GM23338 (cell line): Measurements from ENCODE around the gene CLRN2. TPM values are rescaled to one million over a fixed set of nuclear protein-coding genes. Genes with fewer than 3 reads are reported as not detected.

Source experiments
- ATAC-seq: fragments of 200-7000 bp; cut with Tn5 transposase; 3 replicates; pipeline ENCODE4 v1.9.1; 2020
- DNase-seq: peaks from one replicate; pipeline ENCODE4 v3.0.0-alpha.2; 2015; ENCODE audit warnings: low spot score
- H2AFZ ChIP-seq: fragments of 200-600 bp; sonication (generic); 2 replicates; pipeline ENCODE4 v1.8.0; 2016; ENCODE audit warnings: antibody characterized with exemption, mild to moderate bottlenecking, moderate library complexity
- H3F3A ChIP-seq: fragments of 200-600 bp; sonication (generic); replicated peaks from 2 replicates; pipeline ENCODE4 v1.8.0; 2017; ENCODE audit warnings: antibody characterized with exemption, mixed run types, low read depth
- H3K27ac ChIP-seq: fragments of 200-600 bp; sonication (generic); 2 replicates; pipeline ENCODE4 v1.6.1; 2016; ENCODE audit warnings: low read depth
- H3K27me3 ChIP-seq: fragments of 200-600 bp; sonication (generic); 2 replicates; pipeline ENCODE4 v1.8.0; 2016; ENCODE audit warnings: mild to moderate bottlenecking, mixed run types, moderate library complexity; ENCODE audit not compliant: insufficient read depth
- H3K36me3 ChIP-seq: fragments of 200-600 bp; sonication (generic); 2 replicates; pipeline ENCODE4 v1.8.0; 2016; ENCODE audit warnings: mild to moderate bottlenecking; ENCODE audit not compliant: insufficient read depth
- H3K4me1 ChIP-seq: fragments of 200-600 bp; sonication (generic); 2 replicates; pipeline ENCODE4 v1.8.0; 2016; ENCODE audit warnings: mild to moderate bottlenecking, moderate library complexity; ENCODE audit not compliant: insufficient read depth
- H3K4me2 ChIP-seq: fragments of 200-600 bp; sonication (generic); 2 replicates; pipeline ENCODE4 v1.7.1; 2017; ENCODE audit warnings: mixed run types
- H3K4me3 ChIP-seq: fragments of 200-600 bp; sonication (generic); 2 replicates; pipeline ENCODE4 v1.6.1; 2016; ENCODE audit warnings: mixed run types
- H3K79me2 ChIP-seq: fragments of 200-600 bp; sonication (generic); replicated peaks from 2 replicates; pipeline ENCODE4 v1.8.0; 2017; ENCODE audit warnings: mild to moderate bottlenecking; ENCODE audit not compliant: insufficient read depth
- H3K9me2 ChIP-seq: fragments of 200-600 bp; sonication (generic); 2 replicates; pipeline ENCODE4 v1.8.0; 2017; ENCODE audit not compliant: insufficient read depth
- H4K20me1 ChIP-seq: fragments of 200-600 bp; sonication (generic); replicated peaks from 2 replicates; pipeline ENCODE4 v1.8.0; 2017; ENCODE audit warnings: mild to moderate bottlenecking; ENCODE audit not compliant: insufficient read depth
- H3K27ac Mint-ChIP-seq: 2 replicates; pipeline ENCODE4 v1.8.0; 2020; ENCODE audit warnings: inconsistent platforms, mild to moderate bottlenecking, moderate library complexity, mixed read lengths
- H3K27me3 Mint-ChIP-seq: 3 replicates; pipeline ENCODE4 v1.8.0; 2022; ENCODE audit warnings: low read depth, mild to moderate bottlenecking, moderate library complexity, mixed read lengths, inconsistent platforms; ENCODE audit not compliant: insufficient read depth, poor library complexity
- H3K36me3 Mint-ChIP-seq: 3 replicates; pipeline ENCODE4 v1.8.0; 2021; ENCODE audit warnings: low read depth, mild to moderate bottlenecking, inconsistent platforms, moderate library complexity, mixed read lengths
- H3K4me1 Mint-ChIP-seq: 3 replicates; pipeline ENCODE4 v1.8.0; 2020; ENCODE audit warnings: mild to moderate bottlenecking, inconsistent platforms, mixed read lengths
- H3K4me3 Mint-ChIP-seq: 3 replicates; pipeline ENCODE4 v1.8.0; 2021; ENCODE audit warnings: moderate library complexity, mild to moderate bottlenecking, inconsistent platforms, mixed read lengths
- H3K9me3 Mint-ChIP-seq: 3 replicates; pipeline ENCODE4 v1.8.0; 2020; ENCODE audit warnings: moderate library complexity, mild to moderate bottlenecking, inconsistent platforms, mixed read lengths
- CREB1 ChIP-seq: fragments of 250-450 bp; sonication (Bioruptor Pico); IDR thresholded peaks from 2 replicates; pipeline ENCODE4 v1.5.0; 2020; ENCODE audit warnings: low read depth, mild to moderate bottlenecking, moderate library complexity
- EZH2 ChIP-seq: fragments of 200-600 bp; sonication (generic); IDR thresholded peaks from one replicate; pipeline ENCODE4 v1.8.0; 2017; ENCODE audit warnings: antibody characterized with exemption, mild to moderate bottlenecking, low read depth; ENCODE audit not compliant: unreplicated experiment
- EZH2phosphoT487 ChIP-seq: fragments of 200-600 bp; sonication (generic); IDR thresholded peaks from one replicate; pipeline ENCODE4 v1.8.1; 2018; ENCODE audit warnings: antibody characterized with exemption; ENCODE audit not compliant: unreplicated experiment
- JUNB ChIP-seq: IDR thresholded peaks from one replicate; pipeline ENCODE4 v1.6.1; 2016; ENCODE audit warnings: antibody characterized with exemption; ENCODE audit not compliant: unreplicated experiment
- NANOG ChIP-seq: IDR thresholded peaks from 2 replicates; pipeline ENCODE4 v1.6.1; 2016; ENCODE audit warnings: antibody characterized with exemption, borderline replicate concordance
- POLR2AphosphoS5 ChIP-seq: IDR thresholded peaks from 2 replicates; pipeline ENCODE4 v1.6.1; 2016; ENCODE audit warnings: antibody characterized with exemption, low read depth
- STAT1 ChIP-seq: IDR thresholded peaks from one replicate; pipeline ENCODE4 v1.6.1; 2016; ENCODE audit warnings: antibody characterized with exemption; ENCODE audit not compliant: unreplicated experiment
- ZNF114 ChIP-seq: fragments of 250-450 bp; sonication (Bioruptor Pico); IDR thresholded peaks from 2 replicates; pipeline ENCODE4 v1.5.0; 2020; ENCODE audit warnings: mild to moderate bottlenecking, moderate library complexity
- ZNF331 ChIP-seq: fragments of 250-450 bp; sonication (Bioruptor Pico); IDR thresholded peaks from 2 replicates; pipeline ENCODE4 v1.5.0; 2020; ENCODE audit warnings: low read depth, mild to moderate bottlenecking, moderate library complexity
- polyA plus RNA-seq: library from polyadenylated mRNA; unstranded; fragments of >200 nt; fragmentation: Nextera tagmentation; extraction: Ambion mirVana; gene quantifications from 2 replicates; pipeline ENCODE4 v1.2.1, GENCODE V29; 2016
- total RNA-seq: library from RNA; depleted of rRNA; stranded (reverse); fragments of >200 nt; shearing (Covaris generic); gene quantifications from 2 replicates; pipeline ENCODE4 v1.2.3, GENCODE V29; 2014
- TF ChIP-seq, protein P1 (sequence below): fragments of 250-450 bp; sonication (Bioruptor Pico); IDR thresholded peaks from 2 replicates; pipeline ENCODE4 v1.5.0; 2020; ENCODE audit warnings: mild to moderate bottlenecking, moderate library complexity
- TF ChIP-seq, protein P2 (sequence below): IDR thresholded peaks from 2 replicates; pipeline ENCODE4 v1.6.1; 2016; ENCODE audit warnings: antibody characterized with exemption
- TF ChIP-seq, protein P3 (sequence below): IDR thresholded peaks from one replicate; pipeline ENCODE4 v1.6.1; 2018; ENCODE audit warnings: antibody characterized with exemption; ENCODE audit not compliant: unreplicated experiment
- TF ChIP-seq, protein P4 (sequence below), 2 experiments: fragments of 200-600 bp in 1 of 2; sonication (generic) in 1 of 2; conservative IDR thresholded peaks; 2 replicates each; pipeline versions ENCODE4 v1.5.1 to v1.6.1; 2016 to 2017; ENCODE audit warnings: antibody characterized with exemption in 2 of 2, low read depth in 2 of 2, mild to moderate bottlenecking in 2 of 2, moderate library complexity in 1 of 2

CLRN2 gene
- total and polyA plus RNA-seq, 2 experiments from 2014 or later, result not detected

DNA sequence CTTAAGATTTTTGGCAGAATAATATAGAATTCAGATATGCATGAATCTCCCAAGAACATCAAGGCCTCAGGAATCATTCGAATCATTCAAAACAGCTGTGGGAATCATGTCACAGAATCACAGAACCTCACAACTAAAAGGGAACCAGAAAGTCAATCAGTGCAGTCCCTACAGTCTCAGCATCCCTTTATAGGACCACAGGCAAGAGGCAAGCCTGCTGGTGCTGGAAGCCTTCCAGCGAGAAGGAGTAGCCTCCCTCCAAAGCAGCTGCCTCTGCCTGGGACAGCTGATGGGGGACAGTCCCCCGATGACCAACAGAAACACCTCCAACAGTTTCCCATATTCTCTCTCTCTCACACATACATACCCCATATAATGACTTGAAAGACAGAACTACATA, 23.8 kb upstream of the CLRN2 start:
- no peaks in the 10 kb centered on the region; the same call in 1 of the 2 replicates for H3K4me1 ChIP-seq
- no peak overlapping the region for H3K4me3 Mint-ChIP-seq
- H3K27ac Mint-ChIP-seq, result no peak overlapping the region
- TF ChIP-seq STAT1 (no peak), ZNF114 (CRISPR knock-in tag) (no peak), POLR2AphosphoS5 (no peak), EZH2phosphoT487 (no peak), NANOG (no peak), CREB1 (no peak), JUNB (no peak), EZH2 (no peak), ZNF331 (CRISPR knock-in tag) (no peak)
- TF ChIP-seq, protein P1, sequence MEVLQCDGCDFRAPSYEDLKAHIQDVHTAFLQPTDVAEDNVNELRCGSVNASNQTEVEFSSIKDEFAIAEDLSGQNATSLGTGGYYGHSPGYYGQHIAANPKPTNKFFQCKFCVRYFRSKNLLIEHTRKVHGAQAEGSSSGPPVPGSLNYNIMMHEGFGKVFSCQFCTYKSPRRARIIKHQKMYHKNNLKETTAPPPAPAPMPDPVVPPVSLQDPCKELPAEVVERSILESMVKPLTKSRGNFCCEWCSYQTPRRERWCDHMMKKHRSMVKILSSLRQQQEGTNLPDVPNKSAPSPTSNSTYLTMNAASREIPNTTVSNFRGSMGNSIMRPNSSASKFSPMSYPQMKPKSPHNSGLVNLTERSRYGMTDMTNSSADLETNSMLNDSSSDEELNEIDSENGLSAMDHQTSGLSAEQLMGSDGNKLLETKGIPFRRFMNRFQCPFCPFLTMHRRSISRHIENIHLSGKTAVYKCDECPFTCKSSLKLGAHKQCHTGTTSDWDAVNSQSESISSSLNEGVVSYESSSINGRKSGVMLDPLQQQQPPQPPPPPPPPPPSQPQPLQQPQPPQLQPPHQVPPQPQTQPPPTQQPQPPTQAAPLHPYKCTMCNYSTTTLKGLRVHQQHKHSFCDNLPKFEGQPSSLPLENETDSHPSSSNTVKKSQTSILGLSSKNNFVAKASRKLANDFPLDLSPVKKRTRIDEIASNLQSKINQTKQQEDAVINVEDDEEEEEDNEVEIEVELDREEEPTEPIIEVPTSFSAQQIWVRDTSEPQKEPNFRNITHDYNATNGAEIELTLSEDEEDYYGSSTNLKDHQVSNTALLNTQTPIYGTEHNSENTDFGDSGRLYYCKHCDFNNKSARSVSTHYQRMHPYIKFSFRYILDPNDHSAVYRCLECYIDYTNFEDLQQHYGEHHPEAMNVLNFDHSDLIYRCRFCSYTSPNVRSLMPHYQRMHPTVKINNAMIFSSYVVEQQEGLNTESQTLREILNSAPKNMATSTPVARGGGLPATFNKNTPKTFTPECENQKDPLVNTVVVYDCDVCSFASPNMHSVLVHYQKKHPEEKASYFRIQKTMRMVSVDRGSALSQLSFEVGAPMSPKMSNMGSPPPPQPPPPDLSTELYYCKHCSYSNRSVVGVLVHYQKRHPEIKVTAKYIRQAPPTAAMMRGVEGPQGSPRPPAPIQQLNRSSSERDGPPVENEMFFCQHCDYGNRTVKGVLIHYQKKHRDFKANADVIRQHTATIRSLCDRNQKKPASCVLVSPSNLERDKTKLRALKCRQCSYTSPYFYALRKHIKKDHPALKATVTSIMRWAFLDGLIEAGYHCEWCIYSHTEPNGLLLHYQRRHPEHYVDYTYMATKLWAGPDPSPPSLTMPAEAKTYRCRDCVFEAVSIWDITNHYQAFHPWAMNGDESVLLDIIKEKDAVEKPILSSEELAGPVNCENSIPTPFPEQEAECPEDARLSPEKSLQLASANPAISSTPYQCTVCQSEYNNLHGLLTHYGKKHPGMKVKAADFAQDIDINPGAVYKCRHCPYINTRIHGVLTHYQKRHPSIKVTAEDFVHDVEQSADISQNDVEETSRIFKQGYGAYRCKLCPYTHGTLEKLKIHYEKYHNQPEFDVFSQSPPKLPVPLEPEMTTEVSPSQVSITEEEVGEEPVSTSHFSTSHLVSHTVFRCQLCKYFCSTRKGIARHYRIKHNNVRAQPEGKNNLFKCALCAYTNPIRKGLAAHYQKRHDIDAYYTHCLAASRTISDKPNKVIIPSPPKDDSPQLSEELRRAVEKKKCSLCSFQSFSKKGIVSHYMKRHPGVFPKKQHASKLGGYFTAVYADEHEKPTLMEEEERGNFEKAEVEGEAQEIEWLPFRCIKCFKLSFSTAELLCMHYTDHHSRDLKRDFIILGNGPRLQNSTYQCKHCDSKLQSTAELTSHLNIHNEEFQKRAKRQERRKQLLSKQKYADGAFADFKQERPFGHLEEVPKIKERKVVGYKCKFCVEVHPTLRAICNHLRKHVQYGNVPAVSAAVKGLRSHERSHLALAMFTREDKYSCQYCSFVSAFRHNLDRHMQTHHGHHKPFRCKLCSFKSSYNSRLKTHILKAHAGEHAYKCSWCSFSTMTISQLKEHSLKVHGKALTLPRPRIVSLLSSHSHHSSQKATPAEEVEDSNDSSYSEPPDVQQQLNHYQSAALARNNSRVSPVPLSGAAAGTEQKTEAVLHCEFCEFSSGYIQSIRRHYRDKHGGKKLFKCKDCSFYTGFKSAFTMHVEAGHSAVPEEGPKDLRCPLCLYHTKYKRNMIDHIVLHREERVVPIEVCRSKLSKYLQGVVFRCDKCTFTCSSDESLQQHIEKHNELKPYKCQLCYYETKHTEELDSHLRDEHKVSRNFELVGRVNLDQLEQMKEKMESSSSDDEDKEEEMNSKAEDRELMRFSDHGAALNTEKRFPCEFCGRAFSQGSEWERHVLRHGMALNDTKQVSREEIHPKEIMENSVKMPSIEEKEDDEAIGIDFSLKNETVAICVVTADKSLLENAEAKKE, result no peak
- TF ChIP-seq, protein P2, sequence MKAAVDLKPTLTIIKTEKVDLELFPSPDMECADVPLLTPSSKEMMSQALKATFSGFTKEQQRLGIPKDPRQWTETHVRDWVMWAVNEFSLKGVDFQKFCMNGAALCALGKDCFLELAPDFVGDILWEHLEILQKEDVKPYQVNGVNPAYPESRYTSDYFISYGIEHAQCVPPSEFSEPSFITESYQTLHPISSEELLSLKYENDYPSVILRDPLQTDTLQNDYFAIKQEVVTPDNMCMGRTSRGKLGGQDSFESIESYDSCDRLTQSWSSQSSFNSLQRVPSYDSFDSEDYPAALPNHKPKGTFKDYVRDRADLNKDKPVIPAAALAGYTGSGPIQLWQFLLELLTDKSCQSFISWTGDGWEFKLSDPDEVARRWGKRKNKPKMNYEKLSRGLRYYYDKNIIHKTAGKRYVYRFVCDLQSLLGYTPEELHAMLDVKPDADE, result no peak
- TF ChIP-seq, protein P3, sequence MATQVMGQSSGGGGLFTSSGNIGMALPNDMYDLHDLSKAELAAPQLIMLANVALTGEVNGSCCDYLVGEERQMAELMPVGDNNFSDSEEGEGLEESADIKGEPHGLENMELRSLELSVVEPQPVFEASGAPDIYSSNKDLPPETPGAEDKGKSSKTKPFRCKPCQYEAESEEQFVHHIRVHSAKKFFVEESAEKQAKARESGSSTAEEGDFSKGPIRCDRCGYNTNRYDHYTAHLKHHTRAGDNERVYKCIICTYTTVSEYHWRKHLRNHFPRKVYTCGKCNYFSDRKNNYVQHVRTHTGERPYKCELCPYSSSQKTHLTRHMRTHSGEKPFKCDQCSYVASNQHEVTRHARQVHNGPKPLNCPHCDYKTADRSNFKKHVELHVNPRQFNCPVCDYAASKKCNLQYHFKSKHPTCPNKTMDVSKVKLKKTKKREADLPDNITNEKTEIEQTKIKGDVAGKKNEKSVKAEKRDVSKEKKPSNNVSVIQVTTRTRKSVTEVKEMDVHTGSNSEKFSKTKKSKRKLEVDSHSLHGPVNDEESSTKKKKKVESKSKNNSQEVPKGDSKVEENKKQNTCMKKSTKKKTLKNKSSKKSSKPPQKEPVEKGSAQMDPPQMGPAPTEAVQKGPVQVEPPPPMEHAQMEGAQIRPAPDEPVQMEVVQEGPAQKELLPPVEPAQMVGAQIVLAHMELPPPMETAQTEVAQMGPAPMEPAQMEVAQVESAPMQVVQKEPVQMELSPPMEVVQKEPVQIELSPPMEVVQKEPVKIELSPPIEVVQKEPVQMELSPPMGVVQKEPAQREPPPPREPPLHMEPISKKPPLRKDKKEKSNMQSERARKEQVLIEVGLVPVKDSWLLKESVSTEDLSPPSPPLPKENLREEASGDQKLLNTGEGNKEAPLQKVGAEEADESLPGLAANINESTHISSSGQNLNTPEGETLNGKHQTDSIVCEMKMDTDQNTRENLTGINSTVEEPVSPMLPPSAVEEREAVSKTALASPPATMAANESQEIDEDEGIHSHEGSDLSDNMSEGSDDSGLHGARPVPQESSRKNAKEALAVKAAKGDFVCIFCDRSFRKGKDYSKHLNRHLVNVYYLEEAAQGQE, result no peak
- TF ChIP-seq, protein P4, sequence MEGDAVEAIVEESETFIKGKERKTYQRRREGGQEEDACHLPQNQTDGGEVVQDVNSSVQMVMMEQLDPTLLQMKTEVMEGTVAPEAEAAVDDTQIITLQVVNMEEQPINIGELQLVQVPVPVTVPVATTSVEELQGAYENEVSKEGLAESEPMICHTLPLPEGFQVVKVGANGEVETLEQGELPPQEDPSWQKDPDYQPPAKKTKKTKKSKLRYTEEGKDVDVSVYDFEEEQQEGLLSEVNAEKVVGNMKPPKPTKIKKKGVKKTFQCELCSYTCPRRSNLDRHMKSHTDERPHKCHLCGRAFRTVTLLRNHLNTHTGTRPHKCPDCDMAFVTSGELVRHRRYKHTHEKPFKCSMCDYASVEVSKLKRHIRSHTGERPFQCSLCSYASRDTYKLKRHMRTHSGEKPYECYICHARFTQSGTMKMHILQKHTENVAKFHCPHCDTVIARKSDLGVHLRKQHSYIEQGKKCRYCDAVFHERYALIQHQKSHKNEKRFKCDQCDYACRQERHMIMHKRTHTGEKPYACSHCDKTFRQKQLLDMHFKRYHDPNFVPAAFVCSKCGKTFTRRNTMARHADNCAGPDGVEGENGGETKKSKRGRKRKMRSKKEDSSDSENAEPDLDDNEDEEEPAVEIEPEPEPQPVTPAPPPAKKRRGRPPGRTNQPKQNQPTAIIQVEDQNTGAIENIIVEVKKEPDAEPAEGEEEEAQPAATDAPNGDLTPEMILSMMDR (conservative IDR thresholded peaks at IDR 0.05; ENCODE audit: low read depth in 2 of 2), result no peak
- DNase-seq, result no peak
- peaks cover 5% of the 10 kb centered on the region for H3K27me3 Mint-ChIP-seq
- no peak overlapping the region for H3K4me2 ChIP-seq
- H3K79me2 ChIP-seq, result no peaks in the 10 kb centered on the region
- no peak for ATAC-seq
- no peaks in the 10 kb centered on the region for H3K27me3 ChIP-seq
- no peak overlapping the region for H3K27ac ChIP-seq
- H3K36me3 ChIP-seq, result peaks cover 3% of the 10 kb centered on the region
- H2AFZ ChIP-seq, result no peak overlapping the region
- no peaks in the 10 kb centered on the region for H3K9me3 Mint-ChIP-seq
- peaks cover 7% of the 10 kb centered on the region for H4K20me1 ChIP-seq
- no peak overlapping the region for H3K4me3 ChIP-seq
- peaks cover 11% of the 10 kb centered on the region; the same call in 2 of the 3 replicates for H3K4me1 Mint-ChIP-seq
- H3F3A ChIP-seq, result no peaks in the 10 kb centered on the region
- H3K9me2 ChIP-seq, result no peaks in the 10 kb centered on the region
- H3K36me3 Mint-ChIP-seq, result peaks cover 56% of the 10 kb centered on the region
